CD4-positive, alpha-beta T cell treated with Interleukin-4 for 1 hour (primary cell): Measurements from ENCODE around the gene SKOR2.
"Not testable (repeated sequence)": the region's sequence is repeated elsewhere in the genome, so short reads cannot be mapped to it uniquely, and the experiment has no call there.

Source experiments
- DNase-seq, 2 donors: peaks; one replicate each; pipeline ENCODE4 v3.0.0-alpha.2; 2020 to 2022

SKOR2 gene

GRCh38 chr18:47187721-47188120 is 63.7 kb downstream of the SKOR2 start:
- no peak for DNase-seq

GRCh38 chr18:47184419-47185050 is 66.9 kb downstream of the SKOR2 start:
- DNase-seq, result peak in 1 of 2 donors; percentile 15

- not testable (repeated sequence) for DNase-seq
Measured at GRCh38 chr18:47182156-47182555, 69.3 kb downstream of the SKOR2 start.

- no peak for DNase-seq
Measured at GRCh38 chr18:47180765-47181164, 70.7 kb downstream of the SKOR2 start.

GRCh38 chr18:47179520-47179919 is 71.9 kb downstream of the SKOR2 start:
- DNase-seq, result no peak

- peak; percentile 88 to 92 for DNase-seq
Measured at GRCh38 chr18:47175898-47176575, 75.4 kb downstream of the SKOR2 start, which contains the start of gene IER3IP1. Gene IER3IP1, minus strand, starts transcription at chr18:47176364. Its CDS starts 87 bp downstream, at chr18:47176277.

- no peak for DNase-seq
Measured at GRCh38 chr18:47175283-47175897, 76.1 kb downstream of the SKOR2 start.

- no peak for DNase-seq
Measured at GRCh38 chr18:47174545-47175116, 76.8 kb downstream of the SKOR2 start.

GRCh38 chr18:47172476-47172875 is 79.0 kb downstream of the SKOR2 start:
- DNase-seq, result no peak

- no peak for DNase-seq
Measured at GRCh38 chr18:47168913-47169312, 82.5 kb downstream of the SKOR2 start.

GRCh38 chr18:47168509-47168908 is 83.0 kb downstream of the SKOR2 start:
- no peak for DNase-seq

GRCh38 chr18:47166294-47166693 is 85.2 kb downstream of the SKOR2 start:
- DNase-seq, result no peak

GRCh38 chr18:47163241-47163640 is 88.2 kb downstream of the SKOR2 start:
- DNase-seq, result no peak

- DNase-seq, result no peak
Measured at GRCh38 chr18:47160256-47160655, 91.2 kb downstream of the SKOR2 start.

- not testable (repeated sequence) for DNase-seq
Measured at GRCh38 chr18:47158404-47158803, 93.1 kb downstream of the SKOR2 start.
